Measurements from ENCODE around the gene LNPEP.

DNA sequence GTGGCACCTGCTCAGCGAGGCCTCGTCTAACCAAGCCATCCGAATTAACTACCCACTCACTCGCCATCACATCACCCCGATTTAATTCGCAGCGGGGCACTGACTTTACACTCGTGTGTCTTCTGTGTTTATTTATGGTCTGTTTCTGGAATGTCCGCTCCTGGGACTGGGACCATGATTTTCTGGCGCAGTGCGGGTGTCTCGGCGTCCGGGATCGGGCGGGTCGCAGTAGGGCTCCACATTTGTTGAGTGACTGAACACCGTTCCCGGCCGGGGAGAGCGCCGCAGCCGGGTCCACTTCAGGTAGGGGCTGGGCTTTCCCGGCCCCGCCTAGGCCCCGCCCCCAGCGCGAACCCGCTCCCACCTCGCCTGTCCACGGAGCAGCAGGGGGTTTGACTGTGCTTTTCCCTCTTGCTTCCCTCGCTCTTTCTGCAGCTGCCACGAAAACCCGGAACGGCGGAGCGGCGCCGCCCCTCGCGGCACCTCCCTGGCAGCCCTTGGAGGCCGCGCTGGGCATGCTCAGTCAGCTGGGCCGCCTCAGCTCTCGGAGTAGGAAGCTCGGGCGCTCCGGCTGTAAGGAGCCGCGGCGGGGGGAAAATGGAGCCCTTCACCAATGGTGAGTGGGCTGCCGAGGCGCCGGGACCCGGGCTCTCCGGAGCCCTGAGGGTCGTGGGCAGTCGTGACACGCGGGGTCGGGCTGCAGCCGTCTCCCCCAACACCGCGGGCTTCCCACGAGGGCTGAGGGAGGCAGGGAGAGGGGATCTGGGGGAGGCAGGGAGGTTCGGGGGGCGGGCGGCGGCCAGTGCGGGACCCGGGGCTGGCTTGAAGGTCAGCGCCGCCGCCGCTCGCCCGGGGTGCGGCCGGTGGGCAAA, at the start of gene LNPEP:
- TF ChIP-seq, protein P1, sequence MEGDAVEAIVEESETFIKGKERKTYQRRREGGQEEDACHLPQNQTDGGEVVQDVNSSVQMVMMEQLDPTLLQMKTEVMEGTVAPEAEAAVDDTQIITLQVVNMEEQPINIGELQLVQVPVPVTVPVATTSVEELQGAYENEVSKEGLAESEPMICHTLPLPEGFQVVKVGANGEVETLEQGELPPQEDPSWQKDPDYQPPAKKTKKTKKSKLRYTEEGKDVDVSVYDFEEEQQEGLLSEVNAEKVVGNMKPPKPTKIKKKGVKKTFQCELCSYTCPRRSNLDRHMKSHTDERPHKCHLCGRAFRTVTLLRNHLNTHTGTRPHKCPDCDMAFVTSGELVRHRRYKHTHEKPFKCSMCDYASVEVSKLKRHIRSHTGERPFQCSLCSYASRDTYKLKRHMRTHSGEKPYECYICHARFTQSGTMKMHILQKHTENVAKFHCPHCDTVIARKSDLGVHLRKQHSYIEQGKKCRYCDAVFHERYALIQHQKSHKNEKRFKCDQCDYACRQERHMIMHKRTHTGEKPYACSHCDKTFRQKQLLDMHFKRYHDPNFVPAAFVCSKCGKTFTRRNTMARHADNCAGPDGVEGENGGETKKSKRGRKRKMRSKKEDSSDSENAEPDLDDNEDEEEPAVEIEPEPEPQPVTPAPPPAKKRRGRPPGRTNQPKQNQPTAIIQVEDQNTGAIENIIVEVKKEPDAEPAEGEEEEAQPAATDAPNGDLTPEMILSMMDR (IDR thresholded peaks at IDR 0.05), result peak in 2 of 5 experiments; percentile 35 to 59
- peak; percentile 63 to 85 for TF ChIP-seq POLR2A (IDR thresholded peaks at IDR 0.05)
- peak; percentile 60 to 97 for TF ChIP-seq EP300 (IDR thresholded peaks at IDR 0.05)
